SIG-M5 treated with dmso at 0.1 percent for 504 hours (cell line): ENCODE data around the gene SOD3.

Experiments used
- DNase-seq: peaks from one replicate; lab custom pipeline; 2025; ENCODE audit not compliant: unreplicated experiment; lab: John Stamatoyannopoulos, UW

Gene SOD3, protein sequence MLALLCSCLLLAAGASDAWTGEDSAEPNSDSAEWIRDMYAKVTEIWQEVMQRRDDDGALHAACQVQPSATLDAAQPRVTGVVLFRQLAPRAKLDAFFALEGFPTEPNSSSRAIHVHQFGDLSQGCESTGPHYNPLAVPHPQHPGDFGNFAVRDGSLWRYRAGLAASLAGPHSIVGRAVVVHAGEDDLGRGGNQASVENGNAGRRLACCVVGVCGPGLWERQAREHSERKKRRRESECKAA

DNA sequence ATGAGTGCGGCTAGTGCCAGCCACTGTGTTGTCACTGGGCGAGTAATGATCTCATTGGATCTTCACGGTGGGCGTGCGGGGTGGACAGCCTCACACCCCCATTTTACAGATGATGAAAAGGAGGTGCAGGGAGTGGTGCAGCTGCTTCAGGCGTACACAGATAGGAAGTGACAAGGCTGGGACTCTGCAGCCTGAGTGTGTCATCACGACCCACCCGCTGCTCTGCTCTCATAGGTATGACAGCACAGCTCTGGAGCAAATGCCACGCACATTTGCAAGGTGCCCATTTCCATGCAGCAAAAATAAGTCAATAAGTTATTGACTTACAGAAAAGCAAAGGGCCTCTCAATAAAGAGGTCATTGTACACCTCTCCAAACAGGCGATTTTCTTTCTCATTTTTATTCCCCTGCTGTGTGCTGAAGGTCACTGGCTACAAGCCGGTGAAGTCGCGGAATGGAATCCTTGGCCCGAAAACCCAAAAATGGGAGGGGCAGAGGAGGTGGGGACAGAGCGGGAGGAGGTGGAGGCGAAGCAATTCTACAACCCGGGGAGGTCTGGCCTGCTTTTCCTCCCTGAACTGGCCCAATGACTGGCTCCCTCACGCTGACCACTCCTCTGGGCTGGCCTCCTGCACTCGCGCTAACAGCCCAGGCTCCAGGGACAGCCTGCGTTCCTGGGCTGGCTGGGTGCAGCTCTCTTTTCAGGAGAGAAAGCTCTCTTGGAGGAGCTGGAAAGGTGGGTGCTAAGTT, at the start of gene SOD3:
SOD3 (plus strand) TSS at position 658 of the 750 bp plus-strand sequence. CDS start 3,949 bp downstream, outside the sequence.
- no peak for DNase-seq

- no peak for DNase-seq
These were observed 48.0 kb upstream of the SOD3 start for GRCh38 chr4:24747234-24747975.

DNA sequence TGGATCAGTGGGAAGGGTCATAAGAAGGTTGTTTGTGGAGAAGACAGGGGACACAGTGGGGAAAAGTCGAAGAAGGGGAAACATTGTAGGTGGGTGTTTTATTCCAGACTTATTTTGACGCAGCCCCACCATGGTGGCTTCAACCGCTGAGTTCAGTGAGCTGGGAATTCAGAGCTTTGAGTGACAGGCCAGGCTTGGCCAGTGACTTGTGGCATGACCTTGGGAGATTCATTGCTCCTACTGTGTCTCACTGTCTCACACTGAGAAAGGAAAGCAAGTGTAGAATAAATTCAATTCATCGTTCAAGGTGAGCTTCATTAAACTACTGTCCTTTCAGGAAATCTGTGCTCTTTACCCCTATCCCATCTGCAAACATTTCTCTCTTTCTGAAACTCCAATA, 47.4 kb upstream of the SOD3 start:
- DNase-seq = no peak

GRCh38 chr4:24748758-24749350, 46.5 kb upstream of the SOD3 start:
- DNase-seq = no peak

DNA sequence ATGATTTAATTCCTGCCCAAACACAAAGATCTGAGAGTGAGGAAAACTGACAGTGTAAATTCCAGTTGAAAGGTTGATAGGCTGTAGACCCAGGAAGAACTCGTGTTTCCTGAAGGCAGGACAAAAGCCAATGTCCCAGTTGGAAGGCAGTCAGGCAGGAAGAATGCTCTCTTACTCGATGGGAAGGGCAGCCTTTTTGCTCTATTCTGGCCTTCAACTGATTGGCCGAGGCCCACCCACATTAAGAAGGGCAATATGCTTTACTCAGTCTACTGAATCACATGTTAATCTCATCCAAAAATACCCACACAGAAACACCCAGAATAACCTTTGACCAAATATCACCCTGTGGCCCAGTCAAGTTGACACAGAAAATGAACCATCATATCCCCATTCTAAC, 45.3 kb upstream of the SOD3 start:
- no peak for DNase-seq

GRCh38 chr4:24751926-24752539, 43.3 kb upstream of the SOD3 start:
- DNase-seq = no peak

- peak; percentile 46 for DNase-seq
These were observed 41.9 kb upstream of the SOD3 start for GRCh38 chr4:24753519-24753918.

GRCh38 chr4:24754571-24754970, 40.8 kb upstream of the SOD3 start:
- DNase-seq = no peak

- no peak for DNase-seq
These were observed 31.6 kb upstream of the SOD3 start for GRCh38 chr4:24763631-24764297.

- no peak for DNase-seq
These were observed 31.0 kb upstream of the SOD3 start for GRCh38 chr4:24764345-24764744.

DNA sequence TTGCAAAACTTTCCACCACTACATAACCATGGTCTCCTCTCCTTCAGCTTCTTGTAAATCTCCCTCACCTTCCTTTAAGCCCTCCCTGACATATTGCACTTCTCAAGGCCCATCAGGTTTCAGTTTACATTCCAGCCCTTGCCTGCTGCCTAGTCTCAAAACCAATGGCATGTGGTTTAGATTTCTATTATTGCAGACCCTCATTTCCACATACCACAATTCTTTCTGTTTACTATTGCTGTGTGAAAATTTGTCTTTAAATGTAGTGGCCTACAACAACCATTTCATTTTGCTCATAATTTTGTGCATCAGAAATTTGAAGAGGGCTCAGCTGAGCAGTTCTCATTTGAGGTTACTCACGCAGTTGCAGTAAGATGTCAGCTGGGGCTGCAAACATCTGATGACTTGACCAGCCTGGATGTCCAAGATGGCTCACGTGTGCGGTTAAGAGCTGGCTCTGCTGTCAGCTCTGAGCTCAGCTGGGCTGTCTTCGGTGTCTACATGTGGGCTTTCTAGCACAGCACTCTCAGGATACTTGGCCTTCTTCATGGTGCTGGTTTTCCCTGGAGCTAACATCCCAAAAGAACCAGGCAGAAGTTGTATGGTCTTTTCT, 29.9 kb upstream of the SOD3 start:
- DNase-seq = no peak

GRCh38 chr4:24768006-24768405, 27.4 kb upstream of the SOD3 start:
- no peak for DNase-seq

DNA sequence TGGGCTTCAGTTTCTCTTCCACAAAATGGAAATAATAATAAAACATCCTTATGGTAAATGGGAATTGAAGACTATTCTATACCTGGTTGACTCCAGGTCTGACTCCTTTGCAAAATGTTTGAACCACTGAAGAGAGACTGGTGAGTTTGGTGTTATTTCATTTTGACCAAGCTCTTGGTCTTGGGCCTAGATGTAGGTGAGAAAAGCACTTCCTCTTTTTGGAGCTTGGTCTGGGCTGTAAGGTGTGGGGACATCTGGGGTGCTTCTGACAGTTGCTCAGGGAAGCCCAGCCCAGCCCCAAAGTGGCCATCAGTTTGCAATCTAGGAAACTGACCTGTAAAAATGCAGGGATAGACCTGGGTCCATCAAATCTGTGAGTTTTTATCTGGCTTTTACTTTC, 26.8 kb upstream of the SOD3 start:
- DNase-seq = no peak

GRCh38 chr4:24769571-24769970, 25.8 kb upstream of the SOD3 start:
- no peak for DNase-seq

- no peak for DNase-seq
These were observed 25.3 kb upstream of the SOD3 start for GRCh38 chr4:24770032-24770584.

GRCh38 chr4:24770667-24771066, 24.7 kb upstream of the SOD3 start:
- DNase-seq = no peak

DNA sequence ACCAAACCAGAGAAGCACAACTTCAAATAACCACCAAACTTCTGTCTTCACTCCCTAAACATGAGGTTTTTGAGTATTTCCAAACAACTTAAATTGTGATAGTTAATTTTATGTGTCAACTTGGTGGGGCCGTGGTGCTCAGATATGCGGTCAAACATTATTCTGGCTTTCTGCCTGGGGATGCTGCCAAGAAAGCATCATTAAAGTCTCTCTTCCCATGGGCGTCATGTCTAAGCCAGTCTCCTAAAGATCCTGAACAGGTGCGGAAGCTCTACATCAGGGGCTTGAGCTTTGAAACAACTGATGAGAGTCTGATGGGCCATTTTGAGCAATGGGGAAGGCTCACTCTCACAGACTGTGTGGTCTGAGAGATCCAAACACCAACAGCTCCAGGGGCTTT, 24.1 kb upstream of the SOD3 start:
- DNase-seq = no peak

DNA sequence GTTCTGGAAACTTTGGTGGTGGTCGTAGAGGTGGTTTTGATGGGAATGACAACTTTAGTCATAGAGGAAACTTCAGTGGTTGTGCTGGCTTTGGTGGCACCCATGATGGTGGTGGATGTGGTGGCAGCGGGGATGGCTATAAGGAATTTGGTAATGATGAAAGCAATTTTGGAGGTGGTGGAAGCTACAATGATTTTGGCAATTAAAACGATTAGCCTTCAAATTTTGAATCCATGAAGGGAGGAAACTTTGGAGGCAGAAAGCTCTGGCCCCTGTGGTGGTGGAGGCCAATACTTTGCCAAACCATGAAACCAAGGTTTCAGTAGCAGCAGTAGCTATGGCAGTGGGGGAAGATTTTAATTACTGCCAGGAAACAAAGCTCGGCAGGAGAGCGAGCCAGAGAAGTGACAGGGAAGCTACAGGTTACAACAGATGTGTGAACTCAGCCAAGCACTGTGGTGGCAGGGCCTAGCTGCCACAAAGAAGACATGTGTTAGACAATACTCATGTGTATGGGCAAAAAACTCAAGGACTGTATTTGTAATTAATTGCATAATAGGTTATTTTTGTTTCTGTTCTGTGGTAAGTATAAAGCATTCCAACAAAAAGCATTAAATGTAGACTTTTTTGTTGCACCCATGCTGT, 23.2 kb upstream of the SOD3 start:
- no peak for DNase-seq

DNA sequence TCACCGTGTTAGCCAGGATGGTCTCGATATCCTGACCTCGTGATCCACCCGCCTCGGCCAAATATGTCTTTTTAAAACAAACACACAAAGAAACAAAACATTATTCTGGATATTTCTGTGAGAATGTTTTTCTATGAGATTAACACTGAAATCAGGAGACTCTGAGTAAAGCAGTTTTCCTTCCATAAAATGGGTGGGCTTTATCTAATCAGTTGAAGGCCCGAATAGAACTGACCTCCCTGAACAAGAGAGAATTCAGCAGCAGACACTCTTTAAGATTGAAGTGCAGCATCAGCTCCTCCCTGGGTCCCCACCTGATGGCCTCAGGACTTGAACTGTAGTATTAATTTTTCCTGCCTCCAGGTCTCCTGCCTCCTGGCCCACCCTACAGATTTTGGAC, 22.4 kb upstream of the SOD3 start:
- DNase-seq = no peak
